Vagina (tissue), 2 donors: Measurements from ENCODE around the gene CUX1.

ENCODE experiments used
- CTCF ChIP-seq, 3 experiments: fragments of 450-650 bp in 2 of 3; fragments of 200-600 bp in 1 of 3; sonication (generic) in 1 of 3; IDR thresholded peaks; one replicate each; pipeline ENCODE4 v1.5.1; 2017 to 2019; ENCODE audit warnings: antibody characterized with exemption in 3 of 3, mild to moderate bottlenecking in 2 of 3, moderate library complexity in 2 of 3
- POLR2A ChIP-seq, 2 donors: fragments of 450-650 bp; IDR thresholded peaks; one replicate each; pipeline ENCODE4 v1.6.1; 2017; ENCODE audit warnings: antibody characterized with exemption in 2 of 2, mild to moderate bottlenecking in 2 of 2, moderate library complexity in 2 of 2

- no peak for TF ChIP-seq CTCF (IDR thresholded peaks at IDR 0.05)
- no peak for TF ChIP-seq POLR2A (IDR thresholded peaks at IDR 0.05)
These were observed 95.9 kb downstream of the CUX1 start for GRCh38 chr7:101913247-101913721.
